HepG2 (cell line): ENCODE measurements around the gene RGMA. TPM values are rescaled to one million over a fixed set of nuclear protein-coding genes. Genes with fewer than 3 reads are reported as not detected.

Source experiments
- ATAC-seq: fragments of 200-7000 bp; cut with Tn5 transposase; 3 replicates; pipeline ENCODE4 v1.9.1; 2020; ENCODE audit warnings: mild to moderate bottlenecking, moderate library complexity
- BruUV-seq: library from RNA; stranded (reverse); fragments of 400-500 nt; replicated peaks from 2 replicates; lab custom pipeline; 2021; lab: Mats Ljungman, UMichigan
- CTCF ChIA-PET: fragments of 300-600 bp; formaldehyde crosslinking; extraction: SDS; loops from one replicate; lab custom pipeline; 2021; ENCODE audit warnings: low total read pairs, inconsistent platforms, low intra/inter-chr PET ratio; lab: Yijun Ruan, JAX
- POLR2A ChIA-PET: fragments of 350-600 bp; sonication (Branson Sonifier 250); formaldehyde crosslinking; loops from one replicate; lab custom pipeline; 2020; ENCODE audit warnings: antibody characterized with exemption, inconsistent platforms; lab: Yijun Ruan, JAX
- DNase-seq: peaks from one replicate; pipeline ENCODE4 v3.0.0-alpha.2; 2015; ENCODE audit warnings: low spot score
- FAIRE-seq: peaks from 3 replicates; lab custom pipeline; 2011; peaks lifted over from hg19 to GRCh38; lab: Jason Lieb, UNC
- H2AFZ ChIP-seq: one replicate; pipeline ENCODE4 v1.6.1; 2011; ENCODE audit warnings: low read length, inconsistent platforms
- H3K27ac ChIP-seq: fragments of 300-600 bp; 3 replicates; pipeline ENCODE4 v1.8.0; 2011; ENCODE audit warnings: mixed run types, mild to moderate bottlenecking, mixed read lengths, low read length, inconsistent platforms; ENCODE audit not compliant: insufficient read depth; ENCODE audit errors: extremely low read length
- H3K27me3 ChIP-seq, 2 experiments: fragments of 200-600 bp in 1 of 2; 2 replicates in 1 of 2; 3 replicates in 1 of 2; pipeline versions ENCODE4 v1.6.0 to v1.8.0; 2011; ENCODE audit warnings: low read length in 2 of 2, mild to moderate bottlenecking in 2 of 2, moderate library complexity in 2 of 2, inconsistent platforms in 1 of 2; ENCODE audit not compliant: insufficient read depth in 2 of 2, control insufficient read depth in 1 of 2
- H3K36me3 ChIP-seq, 2 experiments: fragments of 200-600 bp in 1 of 2; replicated peaks in 1 of 2; 2 replicates in 1 of 2; 3 replicates in 1 of 2; pipeline versions ENCODE4 v1.5.1 to v1.8.0; 2011; ENCODE audit warnings: low read length in 2 of 2, inconsistent platforms in 1 of 2; ENCODE audit not compliant: insufficient read depth in 2 of 2, control insufficient read depth in 1 of 2
- H3K4me1 ChIP-seq: 2 replicates; pipeline ENCODE4 v1.5.1; 2012; ENCODE audit warnings: low read length, inconsistent platforms; ENCODE audit not compliant: insufficient read depth
- H3K4me2 ChIP-seq: 2 replicates; pipeline ENCODE4 v1.6.0; 2011; ENCODE audit warnings: low read depth, low read length, inconsistent platforms
- H3K4me3 ChIP-seq, 3 experiments: fragments of 200-600 bp in 1 of 3; sonication (generic), shearing (Covaris generic) in 1 of 3; replicated peaks in 1 of 3; 2 replicates each; pipeline ENCODE4 v1.5.1; 2011 to 2016; ENCODE audit warnings: low read length in 3 of 3, inconsistent platforms in 2 of 3, low read depth in 2 of 3, mild to moderate bottlenecking in 2 of 3, control low read depth in 1 of 3, mixed read lengths in 1 of 3; ENCODE audit not compliant: insufficient read depth in 1 of 3
- H3K79me2 ChIP-seq: one replicate; pipeline ENCODE4 v1.6.1; 2011; ENCODE audit warnings: low read length, inconsistent platforms; ENCODE audit not compliant: insufficient read depth
- H3K9ac ChIP-seq: 2 replicates; pipeline ENCODE4 v1.6.0; 2011; ENCODE audit warnings: mild to moderate bottlenecking, low read depth, low read length, inconsistent platforms; ENCODE audit not compliant: insufficient read depth
- H3K9me3 ChIP-seq: 2 replicates; pipeline ENCODE4 v1.5.1; 2012; ENCODE audit warnings: mild to moderate bottlenecking, low read length
- H4K20me1 ChIP-seq: 2 replicates; pipeline ENCODE4 v1.6.0; 2011; ENCODE audit warnings: inconsistent platforms, mild to moderate bottlenecking, low read length, moderate library complexity; ENCODE audit not compliant: insufficient read depth
- BHLHE40 ChIP-seq: IDR thresholded peaks from 2 replicates; pipeline ENCODE4 v1.6.1; 2011; ENCODE audit warnings: low read length, improper control_type of control experiment
- CEBPB ChIP-seq: IDR thresholded peaks from 2 replicates; pipeline ENCODE4 v1.6.1; 2011; ENCODE audit warnings: low read depth, low read length, improper control_type of control experiment, borderline replicate concordance
- CENPBD1 ChIP-seq: sonication (generic); formaldehyde crosslinking; IDR thresholded peaks from 2 replicates; pipeline ENCODE4 v1.8.0; 2022; ENCODE audit warnings: missing genetic modification reagents, low read depth, mild to moderate bottlenecking, borderline replicate concordance
- CHD4 ChIP-seq: fragments of 200-600 bp; sonication (generic); IDR thresholded peaks from 2 replicates; pipeline ENCODE4 v1.7.0; 2017; ENCODE audit warnings: mild to moderate bottlenecking, low read length, borderline replicate concordance
- HMG20B ChIP-seq: conservative IDR thresholded peaks from 2 replicates; pipeline ENCODE4 v1.6.1; 2016; ENCODE audit warnings: missing genetic modification reagents, missing compliant biosample characterization
- HOXA9 ChIP-seq: sonication (generic); formaldehyde crosslinking; IDR thresholded peaks from 2 replicates; pipeline ENCODE4 v1.8.1; 2022; ENCODE audit warnings: missing genetic modification reagents, mild to moderate bottlenecking, moderate library complexity, borderline replicate concordance
- MAZ ChIP-seq, 2 experiments: sonication (generic) in 1 of 2; formaldehyde crosslinking in 1 of 2; IDR thresholded peaks; 2 replicates each; pipeline versions ENCODE4 v1.5.0 to v1.6.1; 2012 to 2020; ENCODE audit warnings: low read depth in 2 of 2, mild to moderate bottlenecking in 2 of 2, borderline replicate concordance in 1 of 2, improper control_type of control experiment in 1 of 2, low read length in 1 of 2, missing genetic modification reagents in 1 of 2, moderate library complexity in 1 of 2
- NCOA5 ChIP-seq: sonication (generic); formaldehyde crosslinking; IDR thresholded peaks from 2 replicates; pipeline ENCODE4 v1.4.0; 2020; ENCODE audit warnings: missing genetic modification reagents
- NR2F6 ChIP-seq, 2 experiments: IDR thresholded peaks; 2 replicates each; pipeline ENCODE4 v1.6.1; 2016; ENCODE audit warnings: antibody characterized with exemption in 1 of 2, mild to moderate bottlenecking in 1 of 2
- SKI ChIP-seq: fragments of 450-650 bp; IDR thresholded peaks from one replicate; pipeline ENCODE4 v1.6.1; 2018; ENCODE audit warnings: mild to moderate bottlenecking; ENCODE audit not compliant: partially characterized antibody
- ZBTB43 ChIP-seq: sonication (generic); formaldehyde crosslinking; conservative IDR thresholded peaks from 2 replicates; pipeline ENCODE4 v1.4.0; 2020; ENCODE audit warnings: missing genetic modification reagents
- ZNF136 ChIP-seq: sonication (generic); formaldehyde crosslinking; IDR thresholded peaks from 2 replicates; pipeline ENCODE4 v1.8.1; 2022; ENCODE audit warnings: low read depth, mild to moderate bottlenecking, moderate library complexity, missing genetic modification reagents
- ZNF251 ChIP-seq: sonication (generic); formaldehyde crosslinking; IDR thresholded peaks from 2 replicates; pipeline ENCODE4 v1.9.0; 2021; ENCODE audit warnings: mild to moderate bottlenecking, missing genetic modification reagents
- ZNF441 ChIP-seq: sonication (generic); formaldehyde crosslinking; IDR thresholded peaks from 2 replicates; pipeline ENCODE4 v1.7.0; 2021; ENCODE audit warnings: missing genetic modification reagents, borderline replicate concordance
- WGBS: methylation state at CpG from one replicate; pipeline ENCODE4 v1.1.6; 2017; ENCODE audit warnings: low lambda C conversion rate; 5-methylcytosine and 5-hydroxymethylcytosine counted together
- in situ Hi-C: cut with HindIII; loops from 2 replicates; pipeline ENCODE4 v1.10.0; 2017; ENCODE audit warnings: low pct_unique_long_range_greater_than_20kb; ENCODE audit not compliant: extremely low pct_ligation_motif_present
- intact Hi-C: fragments of 100-400 bp; cut with micrococcal nuclease; formaldehyde crosslinking; loops from one replicate; pipeline ENCODE4 v1.10.0; 2022; ENCODE audit not compliant: unreplicated experiment
- polyA plus RNA-seq, 8 experiments: library from polyadenylated mRNA; depleted of rRNA in 3 of 8; stranded (reverse) in 7 of 8; unstranded in 1 of 8; fragments of >200 nt; fragmentation: Illumina TruSeq in 4 of 8; extraction: Trizol in 4 of 8; gene quantifications; 2 replicates each; pipeline versions ENCODE4 v1.2.1 to v1.2.3, GENCODE V29; 2011 to 2016; ENCODE audit warnings: low read depth in 4 of 8, missing spikeins in 1 of 8, mixed read lengths in 1 of 8; ENCODE audit not compliant: insufficient read depth in 1 of 8
- total RNA-seq, 5 experiments: library from RNA; depleted of rRNA; stranded (reverse); fragments of >200 nt; fragmentation: Illumina TruSeq; extraction: Trizol; gene quantifications; 2 replicates each; pipeline ENCODE4 v1.2.3, GENCODE V29; 2016; ENCODE audit warnings: low read depth in 1 of 5

The RGMA gene
- total and polyA plus RNA-seq, 2 of the 13 experiments (the other 11 are each of a cell fraction or from before 2014, with no cell fraction given): not detected

- CTCF ChIA-PET: no interaction called here
- intact Hi-C loops: no loop called here
- 18% methylated on average over 11 of the region's 11 CpGs for WGBS
Measured at GRCh38 chr15:93091465-93091864, 2.5 kb upstream of the RGMA start.

More at GRCh38 chr15:93091465-93091864, 2.5 kb upstream of the RGMA start:
- TF ChIP-seq HMG20B (CRISPR knock-in tag) (no peak), SKI (no peak), HOXA9 (CRISPR knock-in tag) (no peak), MAZ (IDR thresholded peaks at IDR 0.05; ENCODE audit: borderline replicate concordance, low read depth, low read length) (no peak), MAZ (CRISPR knock-in tag; IDR thresholded peaks at IDR 0.05; ENCODE audit: low read depth) (no peak), NR2F6 (IDR thresholded peaks at IDR 0.05) (no peak), NR2F6 (CRISPR knock-in tag; IDR thresholded peaks at IDR 0.05) (no peak), ZNF136 (CRISPR knock-in tag) (no peak), ZNF441 (no peak), ZNF251 (no peak), CEBPB (no peak), CENPBD1 (no peak), NCOA5 (CRISPR knock-in tag) (no peak), ZBTB43 (CRISPR knock-in tag) (no peak), BHLHE40 (no peak), CHD4 (no peak)
- Histone ChIP-seq H3K9ac (no peak overlapping the region), H3K4me3 (no peak overlapping the region), H3K36me3 (no peaks in the 10 kb centered on the region), H3K27ac (no peak overlapping the region), H4K20me1 (no peaks in the 10 kb centered on the region), H3K4me2 (no peak overlapping the region), H3K4me1 (peaks cover 7% of the 10 kb centered on the region; the same call in 1 of the 2 replicates), H2AFZ (no peak overlapping the region), H3K9me3 (no peaks in the 10 kb centered on the region), H3K27me3 (peaks cover 9 to 59% of the 10 kb centered on the region in 2 experiments), H3K79me2 (no peaks in the 10 kb centered on the region)
- FAIRE-seq (no peak), DNase-seq (no peak), ATAC-seq (no peak)
- in situ Hi-C loops: loop anchor here (25.0 kb wide), 1 partner anchor 246 kb away; no protein-coding TSS in a partner anchor
- POLR2A ChIA-PET: no interaction called here
- no TSS peak for BruUV-seq
